Activated gamma-delta T cell treated with Interleukin-2 at 50 U/mL for 16 hours (primary cell): ENCODE results near the gene ACP5.

Experiments
- DNase-seq: peaks from one replicate; pipeline ENCODE4 v3.0.0-alpha.2; 2020

The ACP5 gene

GRCh38 chr19:11547929-11548700 lies 29.3 kb downstream of the ACP5 start:
- DNase-seq: no peak

GRCh38 chr19:11541238-11541637 lies 36.2 kb downstream of the ACP5 start:
- no peak for DNase-seq

- no peak for DNase-seq
Observed at GRCh38 chr19:11540645-11541044, 36.8 kb downstream of the ACP5 start.

- no peak for DNase-seq
Observed at GRCh38 chr19:11539495-11540365, 37.7 kb downstream of the ACP5 start.

GRCh38 chr19:11538232-11539036 lies 39.0 kb downstream of the ACP5 start, which contains the start of gene CNN1:
CNN1 (plus strand) TSS chr19:11538851; CDS start chr19:11538928, 77 bp downstream.
- no peak for DNase-seq

- peak; percentile 78 for DNase-seq
Observed at GRCh38 chr19:11535792-11536595, 41.5 kb downstream of the ACP5 start.

- DNase-seq: no peak
Observed at GRCh38 chr19:11534948-11535347, 42.5 kb downstream of the ACP5 start.

GRCh38 chr19:11534538-11534937 lies 42.9 kb downstream of the ACP5 start:
- no peak for DNase-seq

- no peak for DNase-seq
Observed at GRCh38 chr19:11530432-11530831, 47.0 kb downstream of the ACP5 start.

GRCh38 chr19:11528551-11529341 lies 48.7 kb downstream of the ACP5 start, which contains the start of gene ECSIT:
ECSIT (minus strand) TSS chr19:11529134; CDS start chr19:11519170, 9,964 bp downstream.
- DNase-seq: peak; percentile 91
